ENCODE data around the gene DLGAP1. TPM values are rescaled to one million over a fixed set of nuclear protein-coding genes. Genes with fewer than 3 reads are reported as not detected.

Gene DLGAP1
- polyA plus RNA-seq, 1 donor from 2014 or later: 4.5 TPM

GRCh38 chr18:3479978-3480509 is 975.1 kb downstream of the DLGAP1 start (continued):
- no peak for TF ChIP-seq SMC3 (conservative IDR thresholded peaks at IDR 0.05; ENCODE audit: poor library complexity)

- TF ChIP-seq EZH2 (IDR thresholded peaks at IDR 0.05; ENCODE audit: borderline replicate concordance, insufficient read depth, low read length, poor library complexity, severe bottlenecking) (no peak), MXI1 (conservative IDR thresholded peaks at IDR 0.05; ENCODE audit: poor library complexity, severe bottlenecking) (no peak), EP300 (conservative IDR thresholded peaks at IDR 0.05; ENCODE audit: poor library complexity, severe bottlenecking) (no peak), REST (IDR thresholded peaks at IDR 0.05; ENCODE audit: borderline replicate concordance) (no peak), RAD21 (conservative IDR thresholded peaks at IDR 0.05) (no peak), POLR2AphosphoS5 (IDR thresholded peaks at IDR 0.05) (no peak), TAF1 (IDR thresholded peaks at IDR 0.05; ENCODE audit: low read depth) (no peak), CTCF (IDR thresholded peaks at IDR 0.05; ENCODE audit: poor library complexity, severe bottlenecking) (no peak), SMC3 (conservative IDR thresholded peaks at IDR 0.05; ENCODE audit: poor library complexity) (no peak)
- Histone ChIP-seq H3F3A (ENCODE audit: insufficient read depth, low read length, poor library complexity, severe bottlenecking) (no peaks in the 10 kb centered on the region), H3K9me2 (ENCODE audit: insufficient read depth, low read length) (no peaks in the 10 kb centered on the region)
These were observed 976.7 kb downstream of the DLGAP1 start for GRCh38 chr18:3478262-3478978.

More at GRCh38 chr18:3478262-3478978, 976.7 kb downstream of the DLGAP1 start:
- H3K36me3 ChIP-seq (ENCODE audit: insufficient read depth, low read length): no peaks in the 10 kb centered on the region
- H4K20me1 ChIP-seq (ENCODE audit: insufficient read depth): no peaks in the 10 kb centered on the region
- H3K79me2 ChIP-seq (replicated peaks; ENCODE audit: insufficient read depth, low read length): no peaks in the 10 kb centered on the region
- H2AFZ ChIP-seq (ENCODE audit: low read depth, low read length): no peak overlapping the region
- no peak overlapping the region for H3K4me3 ChIP-seq (ENCODE audit: low read length)
- no peaks in the 10 kb centered on the region for H3K27me3 ChIP-seq (ENCODE audit: insufficient read depth, low read depth, low read length)
- H3K9me3 ChIP-seq (ENCODE audit: low read length): no peaks in the 10 kb centered on the region
- H3K9ac ChIP-seq (ENCODE audit: low read length): no peak overlapping the region
- no peak overlapping the region for H3K27ac ChIP-seq (ENCODE audit: low read length)
- H3K4me2 ChIP-seq (ENCODE audit: low read length): no peak overlapping the region

Data from neural cell (in vitro differentiated cells).